ENCODE measurements around the gene ABCD1. TPM values are rescaled to one million over a fixed set of nuclear protein-coding genes. Genes with fewer than 3 reads are reported as not detected.

Gene ABCD1
- total RNA-seq, 4 donors from 2014 or later = 14.4 to 38.8 (median 22.0) TPM

GRCh38 chrX:153685751-153686696 lies 38.6 kb upstream of the ABCD1 start:
- 81% methylated on average over 9 of the region's 24 CpGs; no CpG with 5 or more reads in 1 of the 2 donors for WGBS, 2 donors (ENCODE audit: low coverage in 1 of 2)
- no peak for ATAC-seq
- no peaks in the 10 kb centered on the region for H3K36me3 ChIP-seq
- H3K27me3 ChIP-seq = no peaks in the 10 kb centered on the region
- H3K9me3 ChIP-seq = no peaks in the 10 kb centered on the region
- H3K4me1 ChIP-seq = peaks cover 0 to 25% (median 0%) of the 10 kb centered on the region in 3 donors
- TF ChIP-seq POLR2A (IDR thresholded peaks at IDR 0.05) (no peak), POLR2AphosphoS5 (IDR thresholded peaks at IDR 0.05) (no peak), EP300 (IDR thresholded peaks at IDR 0.05) (no peak)
- TF ChIP-seq, protein P1, sequence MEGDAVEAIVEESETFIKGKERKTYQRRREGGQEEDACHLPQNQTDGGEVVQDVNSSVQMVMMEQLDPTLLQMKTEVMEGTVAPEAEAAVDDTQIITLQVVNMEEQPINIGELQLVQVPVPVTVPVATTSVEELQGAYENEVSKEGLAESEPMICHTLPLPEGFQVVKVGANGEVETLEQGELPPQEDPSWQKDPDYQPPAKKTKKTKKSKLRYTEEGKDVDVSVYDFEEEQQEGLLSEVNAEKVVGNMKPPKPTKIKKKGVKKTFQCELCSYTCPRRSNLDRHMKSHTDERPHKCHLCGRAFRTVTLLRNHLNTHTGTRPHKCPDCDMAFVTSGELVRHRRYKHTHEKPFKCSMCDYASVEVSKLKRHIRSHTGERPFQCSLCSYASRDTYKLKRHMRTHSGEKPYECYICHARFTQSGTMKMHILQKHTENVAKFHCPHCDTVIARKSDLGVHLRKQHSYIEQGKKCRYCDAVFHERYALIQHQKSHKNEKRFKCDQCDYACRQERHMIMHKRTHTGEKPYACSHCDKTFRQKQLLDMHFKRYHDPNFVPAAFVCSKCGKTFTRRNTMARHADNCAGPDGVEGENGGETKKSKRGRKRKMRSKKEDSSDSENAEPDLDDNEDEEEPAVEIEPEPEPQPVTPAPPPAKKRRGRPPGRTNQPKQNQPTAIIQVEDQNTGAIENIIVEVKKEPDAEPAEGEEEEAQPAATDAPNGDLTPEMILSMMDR (IDR thresholded peaks at IDR 0.05) = no peak
- no peak overlapping the region for H3K27ac ChIP-seq
- H3K4me3 ChIP-seq = no peak overlapping the region

DNA sequence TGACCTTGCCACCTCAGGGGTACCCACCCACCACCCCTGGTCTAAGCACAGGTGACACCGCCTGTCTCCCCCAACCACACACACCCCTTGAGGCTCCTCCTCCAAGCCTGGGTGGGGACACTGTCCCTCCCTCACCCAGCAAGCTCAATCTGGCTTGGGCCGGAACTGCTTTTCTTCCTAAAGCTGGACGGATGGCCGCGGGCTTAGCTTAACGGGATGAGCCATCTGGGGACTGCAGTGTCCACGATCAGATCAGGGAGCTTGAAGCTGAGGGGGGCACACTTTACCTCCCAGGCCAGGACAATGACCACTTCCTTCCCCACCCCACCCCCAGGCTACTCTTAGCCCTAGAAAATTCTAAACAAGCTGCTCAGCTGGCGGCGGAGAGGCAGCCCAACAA lies 37.9 kb upstream of the ABCD1 start:
- H3K4me3 ChIP-seq = no peak overlapping the region

GRCh38 chrX:153687121-153688039 lies 37.3 kb upstream of the ABCD1 start, which contains the start of gene SLC6A8:
Gene SLC6A8, plus strand, starts transcription at chrX:153687926. Its CDS starts 649 bp downstream, at chrX:153688575.
- 20% methylated on average over 1 of the region's 66 CpGs; no CpG with 5 or more reads in 1 of the 2 donors for WGBS, 2 donors (ENCODE audit: low coverage in 1 of 2)
- TF ChIP-seq POLR2A (IDR thresholded peaks at IDR 0.05) = peak; percentile 51 to 66
- peak; percentile 77 for TF ChIP-seq POLR2AphosphoS5 (IDR thresholded peaks at IDR 0.05)
- no peak for TF ChIP-seq EP300 (IDR thresholded peaks at IDR 0.05)
- TF ChIP-seq, protein P1 (IDR thresholded peaks at IDR 0.05) = peak in 1 of 4 experiments; percentile 55
- Histone ChIP-seq H3K27ac (peak within 1 kb of the TSS; percentile 82 to 88 (median 86)), H3K9me3 (no peaks in the 10 kb centered on the region), H3K4me1 (peaks cover 0 to 33% (median 0%) of the 10 kb centered on the region in 3 donors), H3K4me3 (peak within 1 kb of the TSS; percentile 65 to 83), H3K36me3 (no peaks in the 10 kb centered on the region), H3K27me3 (no peaks in the 10 kb centered on the region)
- ATAC-seq = peak; percentile 66

More for the DNA sequence above, 37.9 kb upstream of the ABCD1 start:
- ATAC-seq = no peak
- Histone ChIP-seq H3K9me3 (no peaks in the 10 kb centered on the region), H3K4me1 (peaks cover 0 to 32% (median 0%) of the 10 kb centered on the region in 3 donors), H3K27me3 (no peaks in the 10 kb centered on the region), H3K36me3 (no peaks in the 10 kb centered on the region), H3K27ac (peak overlapping the region; percentile 60 to 82 (median 79))
- no CpG with 5 or more reads among the region's 9 CpGs for WGBS, 2 donors (ENCODE audit: low coverage in 1 of 2)
- TF ChIP-seq, protein P1 (IDR thresholded peaks at IDR 0.05) = no peak
- no peak for TF ChIP-seq EP300 (IDR thresholded peaks at IDR 0.05)
- no peak for TF ChIP-seq POLR2A (IDR thresholded peaks at IDR 0.05)
- no peak for TF ChIP-seq POLR2AphosphoS5 (IDR thresholded peaks at IDR 0.05)

- H3K27ac ChIP-seq = peak overlapping the region in 2 of 4 donors; percentile 77 to 82
- no peaks in the 10 kb centered on the region for H3K27me3 ChIP-seq
- no peak for TF ChIP-seq POLR2AphosphoS5 (IDR thresholded peaks at IDR 0.05)
- TF ChIP-seq POLR2A (IDR thresholded peaks at IDR 0.05) = no peak
- TF ChIP-seq EP300 (IDR thresholded peaks at IDR 0.05) = no peak
- TF ChIP-seq, protein P1 (IDR thresholded peaks at IDR 0.05) = no peak
- ATAC-seq = peak; percentile 19
- H3K36me3 ChIP-seq = no peaks in the 10 kb centered on the region
- no peaks in the 10 kb centered on the region for H3K9me3 ChIP-seq
- peaks cover 0 to 33% (median 0%) of the 10 kb centered on the region in 3 donors for H3K4me1 ChIP-seq
- no CpG with 5 or more reads among the region's 69 CpGs for WGBS, 2 donors (ENCODE audit: low coverage in 1 of 2)
- H3K4me3 ChIP-seq = peak overlapping the region in 1 of 2 donors; percentile 65
Observed at GRCh38 chrX:153688071-153688470, 36.6 kb upstream of the ABCD1 start.

Data from gastroesophageal sphincter (tissue), 4 donors.